Esophagus (tissue), 2 donors: ENCODE data around the gene STK10. TPM values are rescaled to one million over a fixed set of nuclear protein-coding genes. Genes with fewer than 3 reads are reported as not detected.

Experiments used
- H3K27ac ChIP-seq, 2 donors: one replicate each; pipeline ENCODE4 v1.5.1; 2013; ENCODE audit warnings: low read depth in 2 of 2, mild to moderate bottlenecking in 2 of 2, inconsistent platforms in 1 of 2, low read length in 1 of 2, moderate library complexity in 1 of 2
- H3K27me3 ChIP-seq, 2 donors: one replicate each; pipeline ENCODE4 v1.6.1; 2013; ENCODE audit warnings: low read length in 2 of 2, control low read depth in 1 of 2, mild to moderate bottlenecking in 1 of 2; ENCODE audit not compliant: insufficient read depth in 2 of 2, control insufficient read depth in 1 of 2
- H3K36me3 ChIP-seq, 2 donors: one replicate each; pipeline ENCODE4 v1.6.1; 2013; ENCODE audit warnings: low read length in 1 of 2; ENCODE audit not compliant: control insufficient read depth in 2 of 2, insufficient read depth in 2 of 2
- H3K4me1 ChIP-seq, 2 donors: one replicate each; pipeline ENCODE4 v1.6.1; 2013; ENCODE audit warnings: low read length in 1 of 2; ENCODE audit not compliant: control insufficient read depth in 2 of 2, insufficient read depth in 2 of 2
- H3K4me3 ChIP-seq, 2 donors: one replicate each; pipeline ENCODE4 v1.5.1; 2013; ENCODE audit warnings: low read length in 2 of 2, mild to moderate bottlenecking in 2 of 2, low read depth in 1 of 2, moderate library complexity in 1 of 2
- H3K9me3 ChIP-seq, 2 donors: one replicate each; pipeline ENCODE4 v1.6.1; 2013; ENCODE audit warnings: mild to moderate bottlenecking in 2 of 2, low read depth in 1 of 2, low read length in 1 of 2, moderate library complexity in 1 of 2; ENCODE audit not compliant: control insufficient read depth in 2 of 2, insufficient read depth in 1 of 2
- WGBS, 2 donors: extraction: QIAGEN DNeasy Blood & Tissue Kit; methylation state at CpG; one replicate each; pipeline ENCODE4 v1.1.7; 2013; 5-methylcytosine and 5-hydroxymethylcytosine counted together
- polyA plus RNA-seq, 2 donors: library from polyadenylated mRNA; stranded (reverse); fragments of 200-250 nt; gene quantifications; one replicate each; pipeline ENCODE4 v1.2.3, GENCODE V29; 2013
- donor health status: healthy with polysubstance abuse.
- donor health status: Bipolar disorder and iron deficiency.

Gene STK10
- polyA plus RNA-seq, 2 donors = 3.9 to 7.7 TPM

- WGBS, 2 donors = 0% methylated on average over 34 of the region's 34 CpGs
- H3K4me1 ChIP-seq = peaks cover 0 to 4% of the 10 kb centered on the region in 2 donors
- H3K27me3 ChIP-seq = no peaks in the 10 kb centered on the region
- no peaks in the 10 kb centered on the region for H3K9me3 ChIP-seq
- H3K4me3 ChIP-seq = peak overlapping the region; percentile 88 to 89
- peak overlapping the region; percentile 92 to 100 for H3K27ac ChIP-seq
- H3K36me3 ChIP-seq = no peaks in the 10 kb centered on the region
Measured at GRCh38 chr5:172005708-172006320, 182.2 kb downstream of the STK10 start.

- Histone ChIP-seq H3K27ac (peak overlapping the region in 1 of 2 donors; percentile 92), H3K36me3 (no peaks in the 10 kb centered on the region), H3K4me1 (peaks cover 0 to 4% of the 10 kb centered on the region in 2 donors), H3K9me3 (no peaks in the 10 kb centered on the region), H3K4me3 (peak overlapping the region; percentile 88 to 89), H3K27me3 (no peaks in the 10 kb centered on the region)
- 23 to 25% methylated on average over 3 of the region's 3 CpGs for WGBS, 2 donors
Measured at GRCh38 chr5:172004824-172005237, 183.2 kb downstream of the STK10 start.

DNA sequence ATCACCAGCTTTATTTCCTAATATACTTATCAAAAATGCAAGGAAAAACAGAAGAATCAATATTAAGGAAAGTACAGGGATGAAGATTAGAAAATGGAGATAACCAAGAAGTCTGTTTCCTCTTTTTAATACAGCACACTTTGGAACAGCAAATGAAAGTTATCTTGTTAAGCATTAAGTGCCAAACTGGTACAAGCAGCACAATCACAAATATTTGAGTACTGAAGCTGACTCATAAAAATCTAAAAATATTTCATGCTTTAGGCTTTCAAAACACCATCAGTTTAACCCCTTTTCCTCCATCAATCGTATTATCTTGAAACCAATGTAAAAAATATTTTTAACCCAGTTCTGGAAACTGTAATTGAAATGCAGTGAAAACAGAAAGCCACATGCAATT lies 184.3 kb downstream of the STK10 start:
- 17 to 19% methylated on average over 1 of the region's 1 CpG for WGBS, 2 donors
- Histone ChIP-seq H3K9me3 (no peaks in the 10 kb centered on the region), H3K27me3 (no peaks in the 10 kb centered on the region), H3K36me3 (no peaks in the 10 kb centered on the region), H3K4me3 (peak overlapping the region in 1 of 2 donors; percentile 22), H3K4me1 (peaks cover 0 to 4% of the 10 kb centered on the region in 2 donors), H3K27ac (no peak overlapping the region)

- peaks cover 0 to 4% of the 10 kb centered on the region in 2 donors for H3K4me1 ChIP-seq
- no peaks in the 10 kb centered on the region for H3K27me3 ChIP-seq
- H3K9me3 ChIP-seq = no peaks in the 10 kb centered on the region
- peak overlapping the region in 1 of 2 donors; percentile 22 for H3K4me3 ChIP-seq
- H3K27ac ChIP-seq = peak overlapping the region in 1 of 2 donors; percentile 6
- no peaks in the 10 kb centered on the region for H3K36me3 ChIP-seq
- 62 to 69% methylated on average over 6 of the region's 6 CpGs for WGBS, 2 donors
Measured at GRCh38 chr5:172002840-172003512, 185.0 kb downstream of the STK10 start.

- no peaks in the 10 kb centered on the region for H3K27me3 ChIP-seq
- 32 to 35% methylated on average over 2 of the region's 2 CpGs for WGBS, 2 donors
- H3K9me3 ChIP-seq = no peaks in the 10 kb centered on the region
- no peaks in the 10 kb centered on the region for H3K4me1 ChIP-seq
- H3K27ac ChIP-seq = no peak overlapping the region
- H3K4me3 ChIP-seq = peak overlapping the region in 1 of 2 donors; percentile 14
- H3K36me3 ChIP-seq = no peaks in the 10 kb centered on the region
Measured at GRCh38 chr5:172002310-172002709, 185.7 kb downstream of the STK10 start.

- peaks cover 0 to 2% of the 10 kb centered on the region in 2 donors for H3K4me1 ChIP-seq
- WGBS, 2 donors = 72 to 74% methylated on average over 5 of the region's 5 CpGs
- no peaks in the 10 kb centered on the region for H3K27me3 ChIP-seq
- H3K36me3 ChIP-seq = peaks cover 0 to 2% of the 10 kb centered on the region in 2 donors
- H3K9me3 ChIP-seq = no peaks in the 10 kb centered on the region
- H3K4me3 ChIP-seq = no peak overlapping the region
- no peak overlapping the region for H3K27ac ChIP-seq
Measured at GRCh38 chr5:171999877-172000276, 188.1 kb downstream of the STK10 start.

- peaks cover 0 to 2% of the 10 kb centered on the region in 2 donors for H3K36me3 ChIP-seq
- WGBS, 2 donors = 82 to 83% methylated on average over 2 of the region's 2 CpGs
- no peak overlapping the region for H3K4me3 ChIP-seq
- H3K9me3 ChIP-seq = no peaks in the 10 kb centered on the region
- no peak overlapping the region for H3K27ac ChIP-seq
- no peaks in the 10 kb centered on the region for H3K27me3 ChIP-seq
- peaks cover 0 to 2% of the 10 kb centered on the region in 2 donors for H3K4me1 ChIP-seq
Measured at GRCh38 chr5:171999100-171999499, 188.9 kb downstream of the STK10 start.

DNA sequence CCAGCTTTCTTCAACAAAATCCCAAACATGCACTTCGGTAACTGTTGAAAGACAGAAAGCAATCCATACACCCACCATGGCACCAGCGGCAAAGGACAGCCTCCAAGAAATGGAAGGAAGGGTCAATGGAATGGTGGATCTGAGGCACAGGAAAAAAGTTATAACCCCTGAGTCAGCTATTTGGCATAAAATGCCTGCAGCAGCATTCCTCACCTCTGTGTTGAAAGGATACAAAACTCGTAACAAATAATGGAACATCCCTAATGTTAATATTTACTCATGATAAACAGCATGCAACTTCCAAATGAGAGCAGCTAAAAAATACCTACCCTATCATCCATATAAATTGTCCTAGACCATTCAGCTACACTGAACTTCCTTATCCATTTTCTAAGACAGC lies 191.0 kb downstream of the STK10 start:
- 73 to 77% methylated on average over 3 of the region's 3 CpGs for WGBS, 2 donors
- Histone ChIP-seq H3K4me1 (peaks cover 2% of the 10 kb centered on the region in 2 donors), H3K9me3 (no peaks in the 10 kb centered on the region), H3K36me3 (peaks cover 0 to 2% of the 10 kb centered on the region in 2 donors), H3K27me3 (no peaks in the 10 kb centered on the region), H3K27ac (no peak overlapping the region), H3K4me3 (no peak overlapping the region)

GRCh38 chr5:171992813-171993212 lies 195.2 kb downstream of the STK10 start:
- Histone ChIP-seq H3K36me3 (peaks cover 0 to 4% of the 10 kb centered on the region in 2 donors), H3K4me3 (no peak overlapping the region), H3K27me3 (no peaks in the 10 kb centered on the region), H3K27ac (peak overlapping the region; percentile 20 to 65), H3K9me3 (no peaks in the 10 kb centered on the region), H3K4me1 (peaks cover 2% of the 10 kb centered on the region in 2 donors)
- 59 to 61% methylated on average over 2 of the region's 2 CpGs for WGBS, 2 donors
